Measurements from ENCODE around the gene IRX5. TPM values are rescaled to one million over a fixed set of nuclear protein-coding genes. Genes with fewer than 3 reads are reported as not detected.
A peak's percentile ranks its signal among the peaks of the same experiment; 100 is the strongest.

The IRX5 gene
- total and polyA plus RNA-seq, 2 of the 8 experiments (the other 6 are each of a cell fraction or from before 2014, with no cell fraction given): 0.48 to 0.56 TPM

GRCh38 chr16:54929090-54930004, 1.3 kb upstream of the IRX5 start:
- Histone ChIP-seq H3K27ac (ENCODE audit: low read depth, low read length) (no peak overlapping the region), H3K4ac (replicated peaks; ENCODE audit: insufficient read length, low read depth, low read length) (no peak overlapping the region), H2BK5ac (ENCODE audit: low read depth, low read length) (no peak overlapping the region), H2BK20ac (ENCODE audit: low read length) (no peak overlapping the region; the same call in 1 of the 2 replicates), H3K23me2 (ENCODE audit: low read depth, low read length) (peaks cover 20% of the 10 kb centered on the region; the same call in 1 of the 2 replicates), H3K23ac (ENCODE audit: insufficient read length) (no peak overlapping the region), H3K14ac (ENCODE audit: insufficient read length) (no peak overlapping the region), H3K27me3 (replicated peaks in 1 of 4; ENCODE audit: control insufficient read depth in 3 of 4, extremely low read depth in 1 of 4, insufficient read depth in 3 of 4, low read length in 3 of 4) (peaks cover 34 to 73% (median 54%) of the 10 kb centered on the region in 4 experiments), H2AK5ac (ENCODE audit: low read depth, low read length) (no peak overlapping the region), H4K5ac (ENCODE audit: insufficient read length, low read depth, low read length) (no peak overlapping the region), H3K36me3 (ENCODE audit: control insufficient read depth in 2 of 4, insufficient read depth in 4 of 4, low read length in 3 of 4) (peaks cover 0 to 2% (median 0%) of the 10 kb centered on the region in 4 experiments; a peak in 1 of 8 replicates), H3K9me3 (ENCODE audit: insufficient read depth in 2 of 2, low read depth in 1 of 2, low read length in 1 of 2) (no peaks in the 10 kb centered on the region), H4K91ac (replicated peaks; ENCODE audit: insufficient read length, low read length) (peak overlapping the region; percentile 35), H2BK120ac (replicated peaks; ENCODE audit: low read depth, low read length) (no peak overlapping the region), H3K56ac (replicated peaks; ENCODE audit: insufficient read length, low read depth, low read length) (no peak overlapping the region), H4K20me1 (replicated peaks in 1 of 2; ENCODE audit: control insufficient read depth in 1 of 2, insufficient read depth in 2 of 2, low read length in 2 of 2) (peaks cover 3 to 8% of the 10 kb centered on the region in 2 experiments), H3K4me3 (ENCODE audit: extremely low read depth in 1 of 4, insufficient read depth in 2 of 4, low read depth in 3 of 4, low read length in 4 of 4) (peak overlapping the region; percentile 69 to 85 (median 80)), H3K4me2 (ENCODE audit: insufficient read depth in 1 of 2, low read depth in 2 of 2, low read length in 2 of 2) (peak overlapping the region; percentile 95), H3K4me1 (replicated peaks in 1 of 4; ENCODE audit: control insufficient read depth in 3 of 4, insufficient read depth in 4 of 4, low read length in 3 of 4) (peaks cover 0 to 19% (median 11%) of the 10 kb centered on the region in 4 experiments; a peak in 6 of 7 replicates), H3K18ac (ENCODE audit: extremely low read depth, low read length) (peak overlapping the region; percentile 71; the same call in 1 of the 2 replicates), H3K79me1 (ENCODE audit: low read depth, low read length) (no peaks in the 10 kb centered on the region), H3K9ac (replicated peaks in 1 of 4; ENCODE audit: extremely low read depth in 1 of 4, low read depth in 3 of 4, low read length in 3 of 4) (peak overlapping the region in 1 of 4 experiments; percentile 34; a peak in 2 of 7 replicates), H2BK15ac (ENCODE audit: low read length) (no peak overlapping the region), H3K79me2 (ENCODE audit: control insufficient read depth in 1 of 2, insufficient read depth in 2 of 2, low read length in 2 of 2) (peaks cover 0 to 3% of the 10 kb centered on the region in 2 experiments; a peak in 1 of 4 replicates), H2BK12ac (ENCODE audit: low read depth, low read length) (peak overlapping the region; percentile 94; the same call in 1 of the 2 replicates), H2AFZ (ENCODE audit: low read length) (peak overlapping the region; percentile 26; the same call in 1 of the 2 replicates), H4K8ac (ENCODE audit: extremely low read depth, insufficient read depth, low read length) (peak overlapping the region; percentile 20; the same call in 1 of the 2 replicates)
- POLR2A ChIA-PET (ENCODE audit: partially characterized antibody): interaction anchor here (0.8 to 2.0 kb wide), 4 partner anchors 13 to 647 kb away, joined by 3 to 6 read pairs (median 3); no protein-coding TSS in a partner anchor
- peak; percentile 19 for FAIRE-seq
- 2% methylated on average over 43 of the region's 73 CpGs; no CpG with 5 or more reads in 1 of the 2 experiments for WGBS, 2 experiments (ENCODE audit: extremely low coverage in 1 of 2, insufficient coverage in 1 of 2, insufficient read length in 1 of 2, insufficient replicate concordance in 2 of 2, low coverage in 1 of 2, low lambda C conversion rate in 2 of 2, missing lambda C conversion rate in 1 of 2)
- CTCF ChIA-PET (ENCODE audit: partially characterized antibody): interaction anchor here (0.7 to 3.7 kb wide), 8 partner anchors 18 to 647 kb away, joined by 3 to 15 read pairs (median 3); no protein-coding TSS in a partner anchor
- peak; percentile 97 to 100 for DNase-seq (ENCODE audit: low read depth in 1 of 2, low spot score in 2 of 2)
- TF ChIP-seq SRF (IDR thresholded peaks at IDR 0.05; ENCODE audit: low read depth, low read length): no peak
- TF ChIP-seq NANOG (IDR thresholded peaks at IDR 0.05; ENCODE audit: insufficient read depth, low read depth, low read length, poor library complexity, severe bottlenecking): peak; percentile 2
- TF ChIP-seq TCF12 (IDR thresholded peaks at IDR 0.05; ENCODE audit: low read depth, low read length): no peak
- peak; percentile 74 for TF ChIP-seq CREB1 (IDR thresholded peaks at IDR 0.05)
- TF ChIP-seq SIX5 (IDR thresholded peaks at IDR 0.05; ENCODE audit: low read depth, low read length): 0 out of 2 replicates have a peak, but pooled peaks have one; percentile 39
- no peak for TF ChIP-seq GTF2F1 (IDR thresholded peaks at IDR 0.05; ENCODE audit: borderline replicate concordance, low read depth, low read length)
- TF ChIP-seq TAF7 (optimal IDR thresholded peaks at IDR 0.05; ENCODE audit: borderline replicate concordance, low read depth, low read length): no peak
- TF ChIP-seq PHF8 (conservative IDR thresholded peaks at IDR 0.05; ENCODE audit: low read depth, low read length): no peak
- peak; percentile 66 for TF ChIP-seq EZH2 (IDR thresholded peaks at IDR 0.05; ENCODE audit: low read depth, low read length, severe bottlenecking)
- no peak for TF ChIP-seq BRCA1 (IDR thresholded peaks at IDR 0.05; ENCODE audit: low read depth, low read length)

All from H1 (cell line).